Keratinocyte (primary cell): ENCODE results near the gene WNT1. TPM values are rescaled to one million over a fixed set of nuclear protein-coding genes. Genes with fewer than 3 reads are reported as not detected.

ENCODE experiments used
- DNase-seq: peaks from one replicate; pipeline ENCODE4 v3.0.0-alpha.2; 2011; ENCODE audit warnings: low read depth, missing footprints, low spot score
- FAIRE-seq: peaks from 2 replicates; lab custom pipeline; 2011; peaks lifted over from hg19 to GRCh38; lab: Jason Lieb, UNC
- H2AFZ ChIP-seq: 2 replicates; pipeline ENCODE4 v1.6.0; 2012; ENCODE audit warnings: low read length, control low read depth, inconsistent platforms; ENCODE audit not compliant: control insufficient read depth
- H3K27ac ChIP-seq: 2 replicates; pipeline ENCODE4 v1.5.1; 2011; ENCODE audit warnings: low read length; ENCODE audit not compliant: control insufficient read depth, insufficient read depth
- H3K27me3 ChIP-seq: 3 replicates; pipeline ENCODE4 v1.6.0; 2011; ENCODE audit warnings: low read length; ENCODE audit not compliant: control insufficient read depth, insufficient read depth; ENCODE audit errors: extremely low read depth
- H3K36me3 ChIP-seq, 2 experiments: 2 replicates in 1 of 2; 3 replicates in 1 of 2; pipeline ENCODE4 v1.5.1; 2011; ENCODE audit warnings: low read length in 2 of 2, mild to moderate bottlenecking in 1 of 2; ENCODE audit not compliant: control insufficient read depth in 2 of 2, insufficient read depth in 2 of 2; ENCODE audit errors: extremely low read depth in 1 of 2
- H3K4me1 ChIP-seq: 3 replicates; pipeline ENCODE4 v1.5.1; 2011; ENCODE audit warnings: low read length; ENCODE audit not compliant: control insufficient read depth, insufficient read depth; ENCODE audit errors: extremely low read depth
- H3K4me2 ChIP-seq: 3 replicates; pipeline ENCODE4 v1.6.0; 2011; ENCODE audit warnings: low read depth, low read length; ENCODE audit not compliant: control insufficient read depth, insufficient read depth; ENCODE audit errors: extremely low read depth
- H3K4me3 ChIP-seq, 3 experiments: fragments of 200-600 bp in 1 of 3; sonication (generic) in 1 of 3; 2 replicates in 2 of 3; 3 replicates in 1 of 3; pipeline ENCODE4 v1.5.1; 2011 to 2016; ENCODE audit warnings: low read length in 3 of 3, mild to moderate bottlenecking in 3 of 3, control low read depth in 2 of 3, inconsistent platforms in 1 of 3, low read depth in 1 of 3, mixed read lengths in 1 of 3, mixed run types in 1 of 3, moderate library complexity in 1 of 3; ENCODE audit not compliant: control insufficient read depth in 2 of 3, insufficient read depth in 2 of 3; ENCODE audit errors: extremely low read depth in 1 of 3
- H3K79me2 ChIP-seq: 2 replicates; pipeline ENCODE4 v1.6.0; 2012; ENCODE audit warnings: low read length; ENCODE audit not compliant: control insufficient read depth, insufficient read depth
- H3K9ac ChIP-seq: 3 replicates; pipeline ENCODE4 v1.6.0; 2011; ENCODE audit warnings: low read length; ENCODE audit not compliant: control insufficient read depth, insufficient read depth; ENCODE audit errors: extremely low read depth
- H3K9me1 ChIP-seq: 3 replicates; pipeline ENCODE4 v1.6.0; 2011; ENCODE audit warnings: low read length; ENCODE audit not compliant: control insufficient read depth, insufficient read depth; ENCODE audit errors: extremely low read depth
- H3K9me3 ChIP-seq: 2 replicates; pipeline ENCODE4 v1.5.1; 2012; ENCODE audit warnings: low read depth, low read length; ENCODE audit not compliant: control insufficient read depth
- H4K20me1 ChIP-seq: 3 replicates; pipeline ENCODE4 v1.6.0; 2011; ENCODE audit warnings: low read length; ENCODE audit not compliant: control insufficient read depth, insufficient read depth; ENCODE audit errors: extremely low read depth
- EZH2 ChIP-seq: IDR thresholded peaks from one replicate; pipeline ENCODE4 v1.6.1; 2012; ENCODE audit warnings: inconsistent platforms, mild to moderate bottlenecking, low read length, moderate library complexity
- dilution Hi-C: fragments of 300-500 bp; cut with MboI; formaldehyde crosslinking; loops from one replicate; pipeline ENCODE4 v1.7.0; 2020; ENCODE audit warnings: low sequenced_read_pairs; ENCODE audit not compliant: extremely low pct_ligation_motif_present
- polyA plus RNA-seq, 5 experiments: library from polyadenylated mRNA; depleted of rRNA in 3 of 5; stranded (reverse) in 3 of 5; stranded (forward) in 1 of 5; unstranded in 1 of 5; fragments of >200 nt; gene quantifications; 1 replicate in 1 of 5; 2 replicates in 3 of 5; 3 replicates in 1 of 5; pipeline versions ENCODE4 v1.2.1 to v1.2.3, GENCODE V29; 2011 to 2012; ENCODE audit warnings: missing spikeins in 2 of 5, low read depth in 1 of 5, low replicate concordance in 1 of 5
- TF ChIP-seq, protein P1 (sequence below), 3 experiments: IDR thresholded peaks in 1 of 3; conservative IDR thresholded peaks in 1 of 3; optimal IDR thresholded peaks in 1 of 3; 2 replicates in 2 of 3; 3 replicates in 1 of 3; pipeline versions ENCODE3 to v1.5.1; 2011; ENCODE audit warnings: low read length in 3 of 3, mild to moderate bottlenecking in 3 of 3, moderate library complexity in 2 of 3, control low read depth in 1 of 3, inconsistent platforms in 1 of 3; ENCODE audit not compliant: insufficient read depth in 2 of 3; ENCODE audit errors: extremely low read depth in 1 of 3

WNT1 gene
- polyA plus RNA-seq, 1 donor (not counting 4 experiments of a cell fraction or from before 2014, with no cell fraction given): not detected

DNA sequence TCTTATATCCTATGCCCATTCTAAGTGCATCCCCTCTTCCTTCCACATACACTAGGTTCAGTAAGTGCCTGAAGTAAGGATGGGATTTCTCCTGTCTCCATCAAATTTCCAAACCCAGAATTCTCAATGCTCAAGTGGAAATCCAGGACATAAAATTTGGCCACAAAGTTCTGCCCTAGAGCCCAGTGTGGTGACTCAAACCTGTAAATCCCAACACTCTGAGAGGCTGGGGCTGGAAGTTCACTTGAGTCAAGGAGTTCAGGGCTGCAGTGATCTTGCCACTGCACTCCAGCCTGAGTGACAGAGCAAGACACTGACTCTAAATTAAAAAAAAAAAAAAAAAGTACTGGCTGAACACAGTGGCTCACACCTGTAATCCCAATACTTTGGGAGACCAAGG, 16.3 kb upstream of the WNT1 start:
- Histone ChIP-seq H3K79me2 (peaks cover 4% of the 10 kb centered on the region), H3K4me2 (no peak overlapping the region), H4K20me1 (no peaks in the 10 kb centered on the region), H3K9me3 (no peaks in the 10 kb centered on the region), H3K9ac (no peak overlapping the region), H3K27ac (no peak overlapping the region), H3K9me1 (no peaks in the 10 kb centered on the region), H3K27me3 (peaks cover 4% of the 10 kb centered on the region), H3K4me1 (peaks cover 3% of the 10 kb centered on the region), H3K4me3 (no peak overlapping the region), H2AFZ (no peak overlapping the region), H3K36me3 (no peaks in the 10 kb centered on the region)
- no peak for TF ChIP-seq EZH2
- TF ChIP-seq, protein P1, sequence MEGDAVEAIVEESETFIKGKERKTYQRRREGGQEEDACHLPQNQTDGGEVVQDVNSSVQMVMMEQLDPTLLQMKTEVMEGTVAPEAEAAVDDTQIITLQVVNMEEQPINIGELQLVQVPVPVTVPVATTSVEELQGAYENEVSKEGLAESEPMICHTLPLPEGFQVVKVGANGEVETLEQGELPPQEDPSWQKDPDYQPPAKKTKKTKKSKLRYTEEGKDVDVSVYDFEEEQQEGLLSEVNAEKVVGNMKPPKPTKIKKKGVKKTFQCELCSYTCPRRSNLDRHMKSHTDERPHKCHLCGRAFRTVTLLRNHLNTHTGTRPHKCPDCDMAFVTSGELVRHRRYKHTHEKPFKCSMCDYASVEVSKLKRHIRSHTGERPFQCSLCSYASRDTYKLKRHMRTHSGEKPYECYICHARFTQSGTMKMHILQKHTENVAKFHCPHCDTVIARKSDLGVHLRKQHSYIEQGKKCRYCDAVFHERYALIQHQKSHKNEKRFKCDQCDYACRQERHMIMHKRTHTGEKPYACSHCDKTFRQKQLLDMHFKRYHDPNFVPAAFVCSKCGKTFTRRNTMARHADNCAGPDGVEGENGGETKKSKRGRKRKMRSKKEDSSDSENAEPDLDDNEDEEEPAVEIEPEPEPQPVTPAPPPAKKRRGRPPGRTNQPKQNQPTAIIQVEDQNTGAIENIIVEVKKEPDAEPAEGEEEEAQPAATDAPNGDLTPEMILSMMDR (optimal IDR thresholded peaks at IDR 0.05 in 1 of 3, IDR thresholded peaks at IDR 0.05 in 1 of 3, conservative IDR thresholded peaks at IDR 0.05 in 1 of 3; ENCODE audit: extremely low read depth in 1 of 3, insufficient read depth in 2 of 3, low read length in 3 of 3): no peak
- no peak for FAIRE-seq
- dilution Hi-C loops: no loop called here
- DNase-seq: no peak

DNA sequence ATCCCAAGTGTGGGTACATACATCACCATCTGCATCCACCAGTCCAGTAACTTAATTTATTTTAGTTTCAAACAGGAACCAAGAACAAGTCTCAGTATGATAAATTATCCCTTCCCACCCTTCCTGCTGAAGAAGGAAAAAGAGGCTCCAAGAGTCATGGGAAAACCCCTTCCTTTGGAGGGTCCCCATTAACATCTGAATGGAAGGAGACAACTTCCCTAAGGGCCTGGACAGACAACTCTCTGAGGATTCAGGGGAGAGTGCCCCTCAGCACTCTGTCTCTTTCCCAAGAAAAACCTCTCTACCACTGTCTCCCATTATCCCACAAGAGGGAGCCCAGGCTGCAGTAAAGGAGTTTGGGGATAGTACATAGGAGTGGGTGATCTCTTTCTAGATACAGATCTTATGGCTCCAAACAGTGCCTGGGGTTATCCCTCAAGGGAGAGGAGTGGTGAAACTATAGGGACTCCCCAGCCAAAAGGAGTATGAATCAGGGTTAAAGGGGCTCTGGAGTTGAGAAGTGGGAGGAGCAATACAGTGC, 12.8 kb upstream of the WNT1 start:
- Histone ChIP-seq H2AFZ (no peak overlapping the region), H3K4me1 (peaks cover 11% of the 10 kb centered on the region), H3K79me2 (no peaks in the 10 kb centered on the region), H4K20me1 (no peaks in the 10 kb centered on the region), H3K4me3 (no peak overlapping the region), H3K27ac (no peak overlapping the region), H3K9me1 (no peaks in the 10 kb centered on the region), H3K9me3 (no peaks in the 10 kb centered on the region), H3K9ac (no peak overlapping the region), H3K4me2 (no peak overlapping the region), H3K27me3 (peaks cover 8% of the 10 kb centered on the region), H3K36me3 (no peaks in the 10 kb centered on the region)
- no peak for TF ChIP-seq EZH2
- TF ChIP-seq, protein P1 (optimal IDR thresholded peaks at IDR 0.05 in 1 of 3, IDR thresholded peaks at IDR 0.05 in 1 of 3, conservative IDR thresholded peaks at IDR 0.05 in 1 of 3; ENCODE audit: extremely low read depth in 1 of 3, insufficient read depth in 2 of 3, low read length in 3 of 3): peak; percentile 30 to 44 (median 37)
- dilution Hi-C loops: no loop called here
- no peak for FAIRE-seq
- DNase-seq: no peak
